Measurements from ENCODE around the gene PLEKHG5. TPM values are rescaled to one million over a fixed set of nuclear protein-coding genes. Genes with fewer than 3 reads are reported as not detected.

Gene PLEKHG5
- total and polyA plus RNA-seq, 4 donors = 0.28 to 1.9 (median 1.1) TPM

DNA sequence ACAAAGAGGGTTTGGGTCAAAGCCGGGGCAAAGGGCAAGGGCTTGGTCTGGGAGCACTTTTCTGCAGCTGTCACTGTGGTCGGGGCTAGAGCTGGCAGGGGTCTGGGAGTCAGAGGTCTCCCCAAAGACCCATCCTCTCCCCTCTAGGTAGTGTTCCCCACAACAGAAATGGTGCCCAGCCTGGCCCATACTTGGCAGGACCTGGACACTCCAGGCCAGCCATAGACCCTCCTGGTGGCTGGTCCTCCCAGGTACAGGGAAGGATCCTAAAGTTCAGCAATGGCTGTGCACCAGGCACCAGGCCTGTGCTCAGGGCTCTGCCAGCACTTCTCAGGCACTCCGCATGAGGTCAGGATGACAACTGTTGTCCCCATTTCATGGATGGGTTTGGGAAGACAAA, 55.9 kb downstream of the PLEKHG5 start:
- Histone ChIP-seq H3K27ac (ENCODE audit: low read depth in 1 of 2, low read length in 2 of 2) (no peak overlapping the region), H3K9ac (ENCODE audit: low read depth in 1 of 2, low read length in 2 of 2) (no peak overlapping the region), H3K9me3 (ENCODE audit: control insufficient read depth in 4 of 4, low read length in 3 of 4) (no peaks in the 10 kb centered on the region), H3K4me3 (ENCODE audit: low read depth in 1 of 3, low read length in 3 of 3) (no peak overlapping the region), H3K27me3 (ENCODE audit: control insufficient read depth in 4 of 4, insufficient read depth in 4 of 4, low read length in 3 of 4) (no peaks in the 10 kb centered on the region), H3K4me1 (ENCODE audit: control insufficient read depth in 4 of 4, insufficient read depth in 4 of 4, low read length in 3 of 4) (peaks cover 0 to 8% (median 4%) of the 10 kb centered on the region in 4 donors), H3K36me3 (ENCODE audit: control insufficient read depth in 4 of 4, insufficient read depth in 3 of 4, low read depth in 1 of 4, low read length in 3 of 4) (no peaks in the 10 kb centered on the region)
- WGBS = 81% methylated on average over 3 of the region's 3 CpGs
- no peak for DNase-seq (ENCODE audit: low spot score)
- TF ChIP-seq, protein P1, sequence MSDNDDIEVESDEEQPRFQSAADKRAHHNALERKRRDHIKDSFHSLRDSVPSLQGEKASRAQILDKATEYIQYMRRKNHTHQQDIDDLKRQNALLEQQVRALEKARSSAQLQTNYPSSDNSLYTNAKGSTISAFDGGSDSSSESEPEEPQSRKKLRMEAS (IDR thresholded peaks at IDR 0.05) = no peak
- TF ChIP-seq FOXA2 (IDR thresholded peaks at IDR 0.05) = no peak
- TF ChIP-seq TAF1 (conservative IDR thresholded peaks at IDR 0.05) = no peak

DNA sequence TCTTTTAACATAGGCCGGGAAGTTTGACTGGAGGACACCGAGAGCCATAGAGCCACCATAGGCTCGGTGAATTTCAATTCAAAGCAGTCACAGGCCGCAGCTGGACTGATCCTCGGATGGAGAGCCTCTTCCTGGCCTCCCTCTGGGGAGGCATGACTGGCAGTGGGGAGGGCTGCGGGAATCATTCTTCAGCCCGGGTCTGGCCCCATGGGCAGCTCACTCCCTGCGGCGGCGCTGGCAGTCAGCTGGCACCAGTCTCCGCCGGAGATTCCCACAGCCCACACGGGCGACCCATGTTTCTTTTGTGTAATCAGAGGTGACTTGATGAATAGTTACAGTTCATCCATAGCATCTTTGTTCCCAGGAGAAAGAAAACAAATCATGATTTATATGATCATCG, 56.3 kb downstream of the PLEKHG5 start:
- no peak overlapping the region for H3K4me3 ChIP-seq (ENCODE audit: low read depth in 1 of 3, low read length in 3 of 3)
- H3K27me3 ChIP-seq (ENCODE audit: control insufficient read depth in 4 of 4, insufficient read depth in 4 of 4, low read length in 3 of 4) = no peaks in the 10 kb centered on the region
- TF ChIP-seq HNF4A (conservative IDR thresholded peaks at IDR 0.05) (no peak), RXRA (IDR thresholded peaks at IDR 0.05) (no peak), SP1 (IDR thresholded peaks at IDR 0.05) (no peak), JUND (IDR thresholded peaks at IDR 0.05) (no peak), FOXA2 (IDR thresholded peaks at IDR 0.05) (no peak), HNF4G (IDR thresholded peaks at IDR 0.05) (no peak), NR2F2 (IDR thresholded peaks at IDR 0.05) (no peak), FOXA1 (IDR thresholded peaks at IDR 0.05) (no peak), TAF1 (conservative IDR thresholded peaks at IDR 0.05) (no peak), RAD21 (IDR thresholded peaks at IDR 0.05) (no peak), GABPA (IDR thresholded peaks at IDR 0.05 in 1 of 2, conservative IDR thresholded peaks at IDR 0.05 in 1 of 2) (no peak), YY1 (IDR thresholded peaks at IDR 0.05) (no peak), EGR1 (IDR thresholded peaks at IDR 0.05; ENCODE audit: low read depth in 2 of 2) (no peak)
- TF ChIP-seq, protein P2, sequence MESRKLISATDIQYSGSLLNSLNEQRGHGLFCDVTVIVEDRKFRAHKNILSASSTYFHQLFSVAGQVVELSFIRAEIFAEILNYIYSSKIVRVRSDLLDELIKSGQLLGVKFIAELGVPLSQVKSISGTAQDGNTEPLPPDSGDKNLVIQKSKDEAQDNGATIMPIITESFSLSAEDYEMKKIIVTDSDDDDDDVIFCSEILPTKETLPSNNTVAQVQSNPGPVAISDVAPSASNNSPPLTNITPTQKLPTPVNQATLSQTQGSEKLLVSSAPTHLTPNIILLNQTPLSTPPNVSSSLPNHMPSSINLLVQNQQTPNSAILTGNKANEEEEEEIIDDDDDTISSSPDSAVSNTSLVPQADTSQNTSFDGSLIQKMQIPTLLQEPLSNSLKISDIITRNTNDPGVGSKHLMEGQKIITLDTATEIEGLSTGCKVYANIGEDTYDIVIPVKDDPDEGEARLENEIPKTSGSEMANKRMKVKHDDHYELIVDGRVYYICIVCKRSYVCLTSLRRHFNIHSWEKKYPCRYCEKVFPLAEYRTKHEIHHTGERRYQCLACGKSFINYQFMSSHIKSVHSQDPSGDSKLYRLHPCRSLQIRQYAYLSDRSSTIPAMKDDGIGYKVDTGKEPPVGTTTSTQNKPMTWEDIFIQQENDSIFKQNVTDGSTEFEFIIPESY (IDR thresholded peaks at IDR 0.05) = no peak
- TF ChIP-seq, protein P1 (IDR thresholded peaks at IDR 0.05) = no peak
- TF ChIP-seq, protein P3, sequence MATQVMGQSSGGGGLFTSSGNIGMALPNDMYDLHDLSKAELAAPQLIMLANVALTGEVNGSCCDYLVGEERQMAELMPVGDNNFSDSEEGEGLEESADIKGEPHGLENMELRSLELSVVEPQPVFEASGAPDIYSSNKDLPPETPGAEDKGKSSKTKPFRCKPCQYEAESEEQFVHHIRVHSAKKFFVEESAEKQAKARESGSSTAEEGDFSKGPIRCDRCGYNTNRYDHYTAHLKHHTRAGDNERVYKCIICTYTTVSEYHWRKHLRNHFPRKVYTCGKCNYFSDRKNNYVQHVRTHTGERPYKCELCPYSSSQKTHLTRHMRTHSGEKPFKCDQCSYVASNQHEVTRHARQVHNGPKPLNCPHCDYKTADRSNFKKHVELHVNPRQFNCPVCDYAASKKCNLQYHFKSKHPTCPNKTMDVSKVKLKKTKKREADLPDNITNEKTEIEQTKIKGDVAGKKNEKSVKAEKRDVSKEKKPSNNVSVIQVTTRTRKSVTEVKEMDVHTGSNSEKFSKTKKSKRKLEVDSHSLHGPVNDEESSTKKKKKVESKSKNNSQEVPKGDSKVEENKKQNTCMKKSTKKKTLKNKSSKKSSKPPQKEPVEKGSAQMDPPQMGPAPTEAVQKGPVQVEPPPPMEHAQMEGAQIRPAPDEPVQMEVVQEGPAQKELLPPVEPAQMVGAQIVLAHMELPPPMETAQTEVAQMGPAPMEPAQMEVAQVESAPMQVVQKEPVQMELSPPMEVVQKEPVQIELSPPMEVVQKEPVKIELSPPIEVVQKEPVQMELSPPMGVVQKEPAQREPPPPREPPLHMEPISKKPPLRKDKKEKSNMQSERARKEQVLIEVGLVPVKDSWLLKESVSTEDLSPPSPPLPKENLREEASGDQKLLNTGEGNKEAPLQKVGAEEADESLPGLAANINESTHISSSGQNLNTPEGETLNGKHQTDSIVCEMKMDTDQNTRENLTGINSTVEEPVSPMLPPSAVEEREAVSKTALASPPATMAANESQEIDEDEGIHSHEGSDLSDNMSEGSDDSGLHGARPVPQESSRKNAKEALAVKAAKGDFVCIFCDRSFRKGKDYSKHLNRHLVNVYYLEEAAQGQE (IDR thresholded peaks at IDR 0.05) = no peak
- TF ChIP-seq, protein P4, sequence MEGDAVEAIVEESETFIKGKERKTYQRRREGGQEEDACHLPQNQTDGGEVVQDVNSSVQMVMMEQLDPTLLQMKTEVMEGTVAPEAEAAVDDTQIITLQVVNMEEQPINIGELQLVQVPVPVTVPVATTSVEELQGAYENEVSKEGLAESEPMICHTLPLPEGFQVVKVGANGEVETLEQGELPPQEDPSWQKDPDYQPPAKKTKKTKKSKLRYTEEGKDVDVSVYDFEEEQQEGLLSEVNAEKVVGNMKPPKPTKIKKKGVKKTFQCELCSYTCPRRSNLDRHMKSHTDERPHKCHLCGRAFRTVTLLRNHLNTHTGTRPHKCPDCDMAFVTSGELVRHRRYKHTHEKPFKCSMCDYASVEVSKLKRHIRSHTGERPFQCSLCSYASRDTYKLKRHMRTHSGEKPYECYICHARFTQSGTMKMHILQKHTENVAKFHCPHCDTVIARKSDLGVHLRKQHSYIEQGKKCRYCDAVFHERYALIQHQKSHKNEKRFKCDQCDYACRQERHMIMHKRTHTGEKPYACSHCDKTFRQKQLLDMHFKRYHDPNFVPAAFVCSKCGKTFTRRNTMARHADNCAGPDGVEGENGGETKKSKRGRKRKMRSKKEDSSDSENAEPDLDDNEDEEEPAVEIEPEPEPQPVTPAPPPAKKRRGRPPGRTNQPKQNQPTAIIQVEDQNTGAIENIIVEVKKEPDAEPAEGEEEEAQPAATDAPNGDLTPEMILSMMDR (IDR thresholded peaks at IDR 0.05; ENCODE audit: low read depth, low read length, missing input control) = no peak
- TF ChIP-seq, protein P5, sequence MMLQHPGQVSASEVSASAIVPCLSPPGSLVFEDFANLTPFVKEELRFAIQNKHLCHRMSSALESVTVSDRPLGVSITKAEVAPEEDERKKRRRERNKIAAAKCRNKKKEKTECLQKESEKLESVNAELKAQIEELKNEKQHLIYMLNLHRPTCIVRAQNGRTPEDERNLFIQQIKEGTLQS (IDR thresholded peaks at IDR 0.05) = no peak
- no peak overlapping the region for H3K9ac ChIP-seq (ENCODE audit: low read depth in 1 of 2, low read length in 2 of 2)
- H3K27ac ChIP-seq (ENCODE audit: low read depth in 1 of 2, low read length in 2 of 2) = no peak overlapping the region
- no peaks in the 10 kb centered on the region for H3K9me3 ChIP-seq (ENCODE audit: control insufficient read depth in 4 of 4, low read length in 3 of 4)
- peaks cover 0 to 6% (median 2%) of the 10 kb centered on the region in 4 donors for H3K4me1 ChIP-seq (ENCODE audit: control insufficient read depth in 4 of 4, insufficient read depth in 4 of 4, low read length in 3 of 4)
- no peak for DNase-seq (ENCODE audit: low spot score)
- H3K36me3 ChIP-seq (ENCODE audit: control insufficient read depth in 4 of 4, insufficient read depth in 3 of 4, low read depth in 1 of 4, low read length in 3 of 4) = no peaks in the 10 kb centered on the region
- WGBS = 93% methylated on average over 15 of the region's 15 CpGs
